HepG2 (cell line): ENCODE data around the gene BYSL. TPM values are rescaled to one million over a fixed set of nuclear protein-coding genes. Genes with fewer than 3 reads are reported as not detected.

ENCODE experiments used
- AGO2 ChIP-seq: fragments of 200-400 bp; formaldehyde crosslinking; optimal IDR thresholded peaks from 2 replicates; pipeline ENCODE3; 2017; ENCODE audit warnings: mild to moderate bottlenecking, low read depth, low read length, moderate library complexity
- AKAP8 ChIP-seq: sonication (generic); formaldehyde crosslinking; IDR thresholded peaks from 2 replicates; pipeline ENCODE4 v1.5.1; 2020; ENCODE audit warnings: mild to moderate bottlenecking, missing genetic modification reagents
- EHMT2 ChIP-seq: fragments of 200-600 bp; sonication (generic); IDR thresholded peaks from 2 replicates; pipeline ENCODE4 v1.7.0; 2017; ENCODE audit warnings: antibody characterized with exemption, low read depth, low read length, borderline replicate concordance
- ETV5 ChIP-seq: IDR thresholded peaks from 2 replicates; pipeline ENCODE4 v1.6.1; 2018; ENCODE audit warnings: missing biosample characterization, missing genetic modification reagents, inconsistent platforms, borderline replicate concordance
- GATAD2A ChIP-seq: IDR thresholded peaks from 2 replicates; pipeline ENCODE4 v1.6.1; 2016
- HOXA7 ChIP-seq: sonication (generic); formaldehyde crosslinking; IDR thresholded peaks from 2 replicates; pipeline ENCODE4 v1.8.1; 2022; ENCODE audit warnings: mild to moderate bottlenecking, missing genetic modification reagents, moderate library complexity
- MATR3 ChIP-seq: sonication (generic); formaldehyde crosslinking; IDR thresholded peaks from 2 replicates; pipeline ENCODE4 v1.4.0; 2020; ENCODE audit warnings: missing genetic modification reagents
- RXRB ChIP-seq: IDR thresholded peaks from 2 replicates; pipeline ENCODE4 v1.6.1; 2016; ENCODE audit warnings: borderline replicate concordance, missing genetic modification reagents, missing compliant biosample characterization
- SAP130 ChIP-seq: IDR thresholded peaks from 2 replicates; pipeline ENCODE4 v1.6.1; 2016; ENCODE audit warnings: low read depth
- SIN3B ChIP-seq: fragments of 150-350 bp; IDR thresholded peaks from 2 replicates; pipeline ENCODE4 v1.6.1; 2014; ENCODE audit warnings: low read length
- SNRNP70 ChIP-seq: fragments of 200-400 bp; formaldehyde crosslinking; IDR thresholded peaks from 2 replicates; pipeline ENCODE4 v1.6.1; 2017; ENCODE audit warnings: mild to moderate bottlenecking, low read depth, low read length, moderate library complexity
- TAF1 ChIP-seq: sonication (generic); formaldehyde crosslinking; IDR thresholded peaks from 2 replicates; pipeline ENCODE4 v1.4.0; 2020; ENCODE audit warnings: missing genetic modification reagents
- TOE1 ChIP-seq: sonication (generic); formaldehyde crosslinking; IDR thresholded peaks from 2 replicates; pipeline ENCODE4 v1.4.0; 2020; ENCODE audit warnings: mild to moderate bottlenecking, missing genetic modification reagents
- TP53 ChIP-seq: sonication (generic); formaldehyde crosslinking; conservative IDR thresholded peaks from 2 replicates; pipeline ENCODE4 v1.4.0; 2020; ENCODE audit warnings: missing genetic modification reagents
- U2AF2 ChIP-seq: fragments of 200-400 bp; formaldehyde crosslinking; IDR thresholded peaks from 2 replicates; pipeline ENCODE4 v1.6.1; 2017; ENCODE audit warnings: low read depth, mild to moderate bottlenecking, low read length
- ZBTB38 ChIP-seq: sonication (generic); formaldehyde crosslinking; IDR thresholded peaks from 2 replicates; pipeline ENCODE4 v1.5.1; 2020; ENCODE audit warnings: mild to moderate bottlenecking, missing genetic modification reagents
- ZNF136 ChIP-seq: sonication (generic); formaldehyde crosslinking; IDR thresholded peaks from 2 replicates; pipeline ENCODE4 v1.8.1; 2022; ENCODE audit warnings: low read depth, mild to moderate bottlenecking, moderate library complexity, missing genetic modification reagents
- ZNF251 ChIP-seq: sonication (generic); formaldehyde crosslinking; IDR thresholded peaks from 2 replicates; pipeline ENCODE4 v1.9.0; 2021; ENCODE audit warnings: mild to moderate bottlenecking, missing genetic modification reagents
- ZNF430 ChIP-seq: sonication (generic); formaldehyde crosslinking; IDR thresholded peaks from 2 replicates; pipeline ENCODE4 v1.9.0; 2021; ENCODE audit warnings: mild to moderate bottlenecking, missing genetic modification reagents
- ZNF460 ChIP-seq: sonication (generic); formaldehyde crosslinking; IDR thresholded peaks from 2 replicates; pipeline ENCODE4 v1.5.1; 2020; ENCODE audit warnings: missing genetic modification reagents, mild to moderate bottlenecking, borderline replicate concordance
- ZNF546 ChIP-seq: sonication (generic); formaldehyde crosslinking; conservative IDR thresholded peaks from 2 replicates; pipeline ENCODE4 v1.8.1; 2023; ENCODE audit warnings: mild to moderate bottlenecking, missing genetic modification reagents
- ZNF614 ChIP-seq: IDR thresholded peaks from 2 replicates; pipeline ENCODE4 v1.6.1; 2018; ENCODE audit warnings: missing biosample characterization, missing genetic modification reagents, inconsistent platforms, borderline replicate concordance
- polyA plus RNA-seq, 8 experiments: library from polyadenylated mRNA; depleted of rRNA in 3 of 8; stranded (reverse) in 7 of 8; unstranded in 1 of 8; fragments of >200 nt; fragmentation: Illumina TruSeq in 4 of 8; extraction: Trizol in 4 of 8; gene quantifications; 2 replicates each; pipeline versions ENCODE4 v1.2.1 to v1.2.3, GENCODE V29; 2011 to 2016; ENCODE audit warnings: low read depth in 4 of 8, missing spikeins in 1 of 8, mixed read lengths in 1 of 8; ENCODE audit not compliant: insufficient read depth in 1 of 8
- total RNA-seq, 5 experiments: library from RNA; depleted of rRNA; stranded (reverse); fragments of >200 nt; fragmentation: Illumina TruSeq; extraction: Trizol; gene quantifications; 2 replicates each; pipeline ENCODE4 v1.2.3, GENCODE V29; 2016; ENCODE audit warnings: low read depth in 1 of 5
- TF ChIP-seq, protein P1 (sequence below): sonication (generic); formaldehyde crosslinking; IDR thresholded peaks from 2 replicates; pipeline ENCODE4 v1.8.1; 2023; ENCODE audit warnings: mild to moderate bottlenecking, missing genetic modification reagents, borderline replicate concordance
- TF ChIP-seq, protein P2 (sequence below): IDR thresholded peaks from 2 replicates; pipeline ENCODE4 v1.6.1; 2016; ENCODE audit warnings: low read depth, borderline replicate concordance
- TF ChIP-seq, protein P3 (sequence below): sonication (generic); formaldehyde crosslinking; IDR thresholded peaks from 2 replicates; pipeline ENCODE4 v1.4.0; 2020; ENCODE audit warnings: missing genetic modification reagents, mild to moderate bottlenecking, borderline replicate concordance
- TF ChIP-seq, protein P4 (sequence below): sonication (generic); formaldehyde crosslinking; IDR thresholded peaks from 2 replicates; pipeline ENCODE4 v1.5.1; 2020; ENCODE audit warnings: missing genetic modification reagents, mild to moderate bottlenecking, borderline replicate concordance

Gene BYSL
- total and polyA plus RNA-seq, 2 of the 13 experiments (the other 11 are each of a cell fraction or from before 2014, with no cell fraction given), result 27.9 to 28.6 TPM

DNA sequence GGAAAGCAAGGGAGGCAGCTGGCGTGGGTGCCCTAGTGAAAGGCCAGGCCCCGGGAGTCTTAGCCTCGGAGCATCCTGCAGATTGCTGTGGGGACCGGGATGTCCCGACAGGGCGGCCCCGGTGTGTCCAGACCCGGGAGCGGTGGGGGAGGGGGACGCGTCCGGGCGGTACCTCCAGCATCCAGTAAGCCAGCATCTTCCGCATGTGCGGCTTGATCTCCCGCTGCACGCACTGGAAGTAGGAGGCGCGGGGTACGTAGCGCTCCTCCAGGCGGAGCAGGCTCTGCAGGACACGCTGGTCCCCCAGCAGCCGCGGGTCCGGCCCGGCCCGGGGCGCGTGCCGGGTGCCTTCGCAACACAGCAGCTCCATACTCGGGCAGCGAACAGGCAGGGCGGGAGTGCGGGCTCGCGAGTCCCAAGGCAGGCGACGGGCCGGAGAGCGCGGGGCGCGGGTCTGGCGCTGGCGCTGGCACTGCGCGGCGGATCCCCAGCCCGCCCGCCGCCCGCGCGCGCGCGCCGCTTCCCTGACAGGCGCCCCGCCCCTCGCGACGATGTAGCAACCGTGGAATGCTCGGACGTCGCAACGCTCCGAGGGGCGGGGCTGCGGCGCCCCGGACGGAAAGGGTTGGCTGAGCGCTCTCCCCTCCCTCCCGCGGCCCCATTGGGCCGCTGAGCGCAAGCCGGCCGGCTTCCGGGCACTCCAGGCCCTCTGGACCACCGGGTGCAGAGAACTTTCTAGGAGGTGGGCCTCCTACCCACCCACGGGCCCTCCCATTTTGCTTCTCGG lies 20.2 kb downstream of the BYSL start, which contains the start of gene CCND3 (continued):
- TF ChIP-seq, protein P1, sequence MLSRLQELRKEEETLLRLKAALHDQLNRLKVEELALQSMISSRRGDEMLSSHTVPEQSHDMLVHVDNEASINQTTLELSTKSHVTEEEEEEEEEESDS (CRISPR knock-in tag), result no peak
- TF ChIP-seq TP53 (CRISPR knock-in tag) (no peak), HOXA7 (CRISPR knock-in tag) (no peak), ZNF460 (CRISPR knock-in tag) (no peak), ETV5 (peak; percentile 23; the same call in 1 of the 2 replicates), MATR3 (CRISPR knock-in tag) (no peak), U2AF2 (no peak), SAP130 (CRISPR knock-in tag) (peak; percentile 94), ZNF614 (no peak), SNRNP70 (no peak), AKAP8 (CRISPR knock-in tag) (peak; percentile 20; the same call in 1 of the 2 replicates), ZBTB38 (0 out of 2 replicates have a peak, but pooled peaks have one; percentile 27), ZNF251 (CRISPR knock-in tag) (no peak), ZNF136 (CRISPR knock-in tag) (no peak), ZNF430 (CRISPR knock-in tag) (no peak), ZNF546 (CRISPR knock-in tag) (no peak; the same call in 1 of the 2 replicates), GATAD2A (CRISPR knock-in tag) (peak; percentile 16; the same call in 1 of the 2 replicates), RXRB (CRISPR knock-in tag) (no peak), EHMT2 (no peak), SIN3B (no peak), TAF1 (CRISPR knock-in tag) (peak; percentile 51; the same call in 1 of the 2 replicates), TOE1 (CRISPR knock-in tag) (no peak), AGO2 (no peak)
- TF ChIP-seq, protein P2, sequence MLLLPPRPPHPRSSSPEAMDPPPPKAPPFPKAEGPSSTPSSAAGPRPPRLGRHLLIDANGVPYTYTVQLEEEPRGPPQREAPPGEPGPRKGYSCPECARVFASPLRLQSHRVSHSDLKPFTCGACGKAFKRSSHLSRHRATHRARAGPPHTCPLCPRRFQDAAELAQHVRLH (CRISPR knock-in tag), result no peak
- TF ChIP-seq, protein P3, sequence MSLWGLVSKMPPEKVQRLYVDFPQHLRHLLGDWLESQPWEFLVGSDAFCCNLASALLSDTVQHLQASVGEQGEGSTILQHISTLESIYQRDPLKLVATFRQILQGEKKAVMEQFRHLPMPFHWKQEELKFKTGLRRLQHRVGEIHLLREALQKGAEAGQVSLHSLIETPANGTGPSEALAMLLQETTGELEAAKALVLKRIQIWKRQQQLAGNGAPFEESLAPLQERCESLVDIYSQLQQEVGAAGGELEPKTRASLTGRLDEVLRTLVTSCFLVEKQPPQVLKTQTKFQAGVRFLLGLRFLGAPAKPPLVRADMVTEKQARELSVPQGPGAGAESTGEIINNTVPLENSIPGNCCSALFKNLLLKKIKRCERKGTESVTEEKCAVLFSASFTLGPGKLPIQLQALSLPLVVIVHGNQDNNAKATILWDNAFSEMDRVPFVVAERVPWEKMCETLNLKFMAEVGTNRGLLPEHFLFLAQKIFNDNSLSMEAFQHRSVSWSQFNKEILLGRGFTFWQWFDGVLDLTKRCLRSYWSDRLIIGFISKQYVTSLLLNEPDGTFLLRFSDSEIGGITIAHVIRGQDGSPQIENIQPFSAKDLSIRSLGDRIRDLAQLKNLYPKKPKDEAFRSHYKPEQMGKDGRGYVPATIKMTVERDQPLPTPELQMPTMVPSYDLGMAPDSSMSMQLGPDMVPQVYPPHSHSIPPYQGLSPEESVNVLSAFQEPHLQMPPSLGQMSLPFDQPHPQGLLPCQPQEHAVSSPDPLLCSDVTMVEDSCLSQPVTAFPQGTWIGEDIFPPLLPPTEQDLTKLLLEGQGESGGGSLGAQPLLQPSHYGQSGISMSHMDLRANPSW, result no peak
- TF ChIP-seq, protein P4, sequence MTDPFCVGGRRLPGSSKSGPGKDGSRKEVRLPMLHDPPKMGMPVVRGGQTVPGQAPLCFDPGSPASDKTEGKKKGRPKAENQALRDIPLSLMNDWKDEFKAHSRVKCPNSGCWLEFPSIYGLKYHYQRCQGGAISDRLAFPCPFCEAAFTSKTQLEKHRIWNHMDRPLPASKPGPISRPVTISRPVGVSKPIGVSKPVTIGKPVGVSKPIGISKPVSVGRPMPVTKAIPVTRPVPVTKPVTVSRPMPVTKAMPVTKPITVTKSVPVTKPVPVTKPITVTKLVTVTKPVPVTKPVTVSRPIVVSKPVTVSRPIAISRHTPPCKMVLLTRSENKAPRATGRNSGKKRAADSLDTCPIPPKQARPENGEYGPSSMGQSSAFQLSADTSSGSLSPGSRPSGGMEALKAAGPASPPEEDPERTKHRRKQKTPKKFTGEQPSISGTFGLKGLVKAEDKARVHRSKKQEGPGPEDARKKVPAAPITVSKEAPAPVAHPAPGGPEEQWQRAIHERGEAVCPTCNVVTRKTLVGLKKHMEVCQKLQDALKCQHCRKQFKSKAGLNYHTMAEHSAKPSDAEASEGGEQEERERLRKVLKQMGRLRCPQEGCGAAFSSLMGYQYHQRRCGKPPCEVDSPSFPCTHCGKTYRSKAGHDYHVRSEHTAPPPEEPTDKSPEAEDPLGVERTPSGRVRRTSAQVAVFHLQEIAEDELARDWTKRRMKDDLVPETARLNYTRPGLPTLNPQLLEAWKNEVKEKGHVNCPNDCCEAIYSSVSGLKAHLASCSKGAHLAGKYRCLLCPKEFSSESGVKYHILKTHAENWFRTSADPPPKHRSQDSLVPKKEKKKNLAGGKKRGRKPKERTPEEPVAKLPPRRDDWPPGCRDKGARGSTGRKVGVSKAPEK (CRISPR knock-in tag), result no peak
